Gastrocnemius medialis (tissue), 4 donors: ENCODE results near the gene ALCAM. TPM values are rescaled to one million over a fixed set of nuclear protein-coding genes. Genes with fewer than 3 reads are reported as not detected.

Experiments used
- ATAC-seq, 2 donors: fragments of 150-250 bp; one replicate each; pipeline ENCODE4 v1.9.1; 2016
- DNase-seq, 2 donors: peaks; one replicate each; pipeline ENCODE4 v3.0.0-alpha.2; 2019
- H3K27ac ChIP-seq, 4 donors: fragments of 200-600 bp; sonication (generic); 1 replicate in 1 of 4; 2 replicates in 3 of 4; pipeline ENCODE4 v1.5.1; 2016 to 2018; ENCODE audit warnings: mild to moderate bottlenecking in 2 of 4, moderate library complexity in 1 of 4
- H3K27me3 ChIP-seq, 3 donors: fragments of 200-600 bp; sonication (generic) in 2 of 3; 1 replicate in 1 of 3; 2 replicates in 2 of 3; pipeline versions ENCODE4 v1.5.1 to v1.6.0; 2016 to 2019; ENCODE audit warnings: mild to moderate bottlenecking in 1 of 3, moderate library complexity in 1 of 3
- H3K36me3 ChIP-seq, 2 donors: fragments of 200-600 bp; sonication (generic) in 1 of 2; one replicate each; pipeline ENCODE4 v1.5.1; 2017 to 2018
- H3K4me1 ChIP-seq, 2 donors: fragments of 200-600 bp; sonication (generic) in 1 of 2; one replicate each; pipeline ENCODE4 v1.5.1; 2016 to 2017; ENCODE audit warnings: mild to moderate bottlenecking in 2 of 2
- H3K4me3 ChIP-seq, 4 donors: fragments of 200-600 bp; sonication (generic) in 3 of 4; 1 replicate in 1 of 4; 2 replicates in 3 of 4; pipeline ENCODE4 v1.5.1; 2016 to 2019; ENCODE audit warnings: mild to moderate bottlenecking in 2 of 4
- H3K9me3 ChIP-seq, 3 donors: fragments of 200-600 bp; sonication (generic) in 2 of 3; 1 replicate in 1 of 3; 2 replicates in 2 of 3; pipeline ENCODE4 v1.5.1; 2016 to 2019
- POLR2A ChIP-seq, 2 donors: fragments of 450-650 bp; IDR thresholded peaks; one replicate each; pipeline ENCODE4 v1.6.1; 2017; ENCODE audit warnings: antibody characterized with exemption in 2 of 2, mild to moderate bottlenecking in 2 of 2, moderate library complexity in 2 of 2
- in situ Hi-C, 4 donors: fragments of 200-750 bp; cut with MboI; loops; one replicate each; pipeline versions ENCODE4 v1.15.0 to v1.8.0; 2017; ENCODE audit warnings: low sequenced_read_pairs in 4 of 4
- intact Hi-C: fragments of 100-400 bp; cut with DNase I; formaldehyde crosslinking; loops from one replicate; pipeline ENCODE4 v1.15.1; 2023; ENCODE audit warnings: low total_unique reads
- total RNA-seq, 4 donors: library from RNA; depleted of rRNA; stranded (reverse); fragments of >200 nt; gene quantifications; one replicate each; pipeline versions ENCODE4 v1.1.0 to v1.2.3, GENCODE V29; 2016
- TF ChIP-seq, protein P1 (sequence below), 5 experiments: fragments of 450-650 bp in 3 of 5; fragments of 200-600 bp in 2 of 5; sonication (generic) in 2 of 5; IDR thresholded peaks in 4 of 5; conservative IDR thresholded peaks in 1 of 5; 1 replicate in 4 of 5; 2 replicates in 1 of 5; pipeline ENCODE4 v1.5.1; 2016 to 2019; ENCODE audit warnings: antibody characterized with exemption in 5 of 5, mild to moderate bottlenecking in 3 of 5, moderate library complexity in 3 of 5

Gene ALCAM
- total RNA-seq, 4 donors from 2014 or later, result 0.82 to 3.5 (median 1.6) TPM

DNA sequence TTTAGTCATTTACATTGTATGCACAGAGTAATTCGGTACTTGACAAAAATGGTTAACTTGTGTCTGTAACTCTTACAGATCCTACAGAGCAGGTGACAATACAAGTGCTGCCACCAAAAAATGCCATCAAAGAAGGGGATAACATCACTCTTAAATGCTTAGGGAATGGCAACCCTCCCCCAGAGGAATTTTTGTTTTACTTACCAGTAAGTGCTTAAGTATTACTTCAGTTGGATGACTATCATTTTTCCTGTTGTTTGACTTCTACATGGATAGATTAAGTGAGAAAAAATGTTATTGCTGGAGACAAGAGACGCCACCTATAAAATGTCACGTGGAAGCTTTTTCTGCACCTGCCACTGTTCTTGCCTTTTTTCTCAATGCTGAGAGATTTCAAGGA lies 173.2 kb downstream of the ALCAM start:
- ATAC-seq, result no peak
- no peak overlapping the region for H3K27ac ChIP-seq
- no peaks in the 10 kb centered on the region for H3K27me3 ChIP-seq
- H3K4me1 ChIP-seq, result no peaks in the 10 kb centered on the region
- in situ Hi-C loops (no loop called here), intact Hi-C loops (no loop called here)
- H3K36me3 ChIP-seq, result no peaks in the 10 kb centered on the region
- no peak overlapping the region for H3K4me3 ChIP-seq
- H3K9me3 ChIP-seq, result no peaks in the 10 kb centered on the region
- TF ChIP-seq, protein P1, sequence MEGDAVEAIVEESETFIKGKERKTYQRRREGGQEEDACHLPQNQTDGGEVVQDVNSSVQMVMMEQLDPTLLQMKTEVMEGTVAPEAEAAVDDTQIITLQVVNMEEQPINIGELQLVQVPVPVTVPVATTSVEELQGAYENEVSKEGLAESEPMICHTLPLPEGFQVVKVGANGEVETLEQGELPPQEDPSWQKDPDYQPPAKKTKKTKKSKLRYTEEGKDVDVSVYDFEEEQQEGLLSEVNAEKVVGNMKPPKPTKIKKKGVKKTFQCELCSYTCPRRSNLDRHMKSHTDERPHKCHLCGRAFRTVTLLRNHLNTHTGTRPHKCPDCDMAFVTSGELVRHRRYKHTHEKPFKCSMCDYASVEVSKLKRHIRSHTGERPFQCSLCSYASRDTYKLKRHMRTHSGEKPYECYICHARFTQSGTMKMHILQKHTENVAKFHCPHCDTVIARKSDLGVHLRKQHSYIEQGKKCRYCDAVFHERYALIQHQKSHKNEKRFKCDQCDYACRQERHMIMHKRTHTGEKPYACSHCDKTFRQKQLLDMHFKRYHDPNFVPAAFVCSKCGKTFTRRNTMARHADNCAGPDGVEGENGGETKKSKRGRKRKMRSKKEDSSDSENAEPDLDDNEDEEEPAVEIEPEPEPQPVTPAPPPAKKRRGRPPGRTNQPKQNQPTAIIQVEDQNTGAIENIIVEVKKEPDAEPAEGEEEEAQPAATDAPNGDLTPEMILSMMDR (IDR thresholded peaks at IDR 0.05 in 4 of 5, conservative IDR thresholded peaks at IDR 0.05 in 1 of 5), result no peak
- no peak for TF ChIP-seq POLR2A (IDR thresholded peaks at IDR 0.05)
- DNase-seq, result no peak

DNA sequence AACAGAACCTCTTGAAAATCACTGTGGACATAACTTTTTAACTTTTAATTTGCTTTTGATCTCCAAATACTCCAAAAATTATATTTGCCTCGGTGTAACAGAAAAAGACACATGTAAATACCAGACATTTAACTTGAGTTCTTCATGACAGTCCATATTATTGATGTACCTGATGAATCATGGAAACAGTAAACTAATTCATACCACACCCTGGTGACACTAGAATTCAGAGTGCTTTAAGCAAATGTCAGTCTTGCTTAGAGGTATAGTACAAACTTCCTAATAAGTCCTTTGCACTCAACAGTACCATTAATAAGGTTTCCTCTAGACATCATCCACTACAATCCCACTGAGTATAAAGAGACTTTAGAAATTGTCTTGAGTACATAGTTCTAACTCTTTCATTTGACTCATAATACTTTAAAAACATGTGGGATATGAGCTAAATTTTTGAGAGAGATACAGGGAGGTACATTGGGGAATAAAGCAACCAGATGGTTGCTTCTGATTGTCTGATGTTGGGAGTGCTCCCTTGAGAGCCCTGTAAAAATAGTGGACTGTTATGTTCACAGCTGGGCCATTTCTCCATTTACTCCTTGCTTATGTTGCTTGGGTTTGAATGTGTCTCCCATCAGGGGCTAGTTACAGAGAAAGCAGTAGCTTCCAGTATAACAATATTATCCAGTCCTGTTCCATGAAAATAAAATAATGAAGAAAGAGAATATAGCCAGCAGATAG lies 175.7 kb downstream of the ALCAM start:
- TF ChIP-seq, protein P1 (IDR thresholded peaks at IDR 0.05 in 4 of 5, conservative IDR thresholded peaks at IDR 0.05 in 1 of 5), result no peak
- TF ChIP-seq POLR2A (IDR thresholded peaks at IDR 0.05), result no peak
- H3K36me3 ChIP-seq, result no peaks in the 10 kb centered on the region

DNA sequence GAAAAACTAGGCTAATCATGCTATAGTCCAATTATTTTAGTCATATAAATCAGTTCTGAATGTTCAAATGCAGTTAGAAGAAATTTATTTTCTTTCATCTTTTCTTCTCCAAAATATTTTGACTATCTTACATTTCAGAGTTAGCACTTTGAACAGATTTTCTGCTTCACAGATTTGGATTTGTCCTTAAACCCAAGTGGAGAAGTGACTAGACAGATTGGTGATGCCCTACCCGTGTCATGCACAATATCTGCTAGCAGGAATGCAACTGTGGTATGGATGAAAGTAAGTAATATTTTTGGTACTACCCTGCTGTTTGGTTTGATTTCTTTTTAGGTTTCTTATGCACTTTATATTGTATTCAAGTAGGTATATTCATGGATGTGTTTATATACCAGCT lies 178.3 kb downstream of the ALCAM start:
- Histone ChIP-seq H3K36me3 (no peaks in the 10 kb centered on the region), H3K27me3 (no peaks in the 10 kb centered on the region), H3K4me3 (no peak overlapping the region), H3K27ac (no peak overlapping the region), H3K4me1 (no peaks in the 10 kb centered on the region), H3K9me3 (no peaks in the 10 kb centered on the region)
- intact Hi-C loops, result no loop called here
- in situ Hi-C loops, result no loop called here
- TF ChIP-seq, protein P1 (IDR thresholded peaks at IDR 0.05 in 4 of 5, conservative IDR thresholded peaks at IDR 0.05 in 1 of 5), result no peak
- TF ChIP-seq POLR2A (IDR thresholded peaks at IDR 0.05), result no peak
- ATAC-seq, result no peak
- DNase-seq, result no peak

More for the DNA sequence above, 175.7 kb downstream of the ALCAM start:
- Histone ChIP-seq H3K4me3 (no peak overlapping the region), H3K9me3 (no peaks in the 10 kb centered on the region), H3K4me1 (no peaks in the 10 kb centered on the region), H3K27ac (no peak overlapping the region), H3K27me3 (no peaks in the 10 kb centered on the region)
- intact Hi-C loops (no loop called here), in situ Hi-C loops (no loop called here)
- DNase-seq (no peak), ATAC-seq (no peak)

DNA sequence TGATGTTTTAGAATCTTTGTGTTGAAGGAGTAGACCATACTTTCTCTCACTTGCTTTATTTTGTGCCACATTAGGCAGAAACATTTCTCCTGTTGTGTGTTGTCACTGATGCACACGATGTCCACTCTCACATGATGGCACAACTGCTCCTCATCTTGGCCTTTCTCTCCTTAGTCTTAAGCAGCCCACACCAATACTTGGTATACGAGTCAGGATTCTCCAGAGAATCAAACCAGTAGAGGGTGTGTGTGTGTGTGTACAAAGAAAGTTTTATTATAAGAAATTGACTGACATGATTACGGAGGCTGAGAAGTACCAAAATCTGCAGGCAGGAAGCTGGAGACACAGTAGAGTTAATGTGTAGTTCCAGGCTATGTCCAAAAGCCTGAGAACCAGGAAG lies 187.1 kb downstream of the ALCAM start:
- in situ Hi-C loops, result no loop called here
- no peaks in the 10 kb centered on the region for H3K36me3 ChIP-seq
- ATAC-seq (no peak), DNase-seq (no peak)
- intact Hi-C loops, result no loop called here
- no peak overlapping the region for H3K4me3 ChIP-seq
- H3K27ac ChIP-seq, result no peak overlapping the region
- H3K4me1 ChIP-seq, result no peaks in the 10 kb centered on the region
- no peak for TF ChIP-seq POLR2A (IDR thresholded peaks at IDR 0.05)
- TF ChIP-seq, protein P1 (IDR thresholded peaks at IDR 0.05 in 4 of 5, conservative IDR thresholded peaks at IDR 0.05 in 1 of 5), result no peak
- no peaks in the 10 kb centered on the region for H3K27me3 ChIP-seq
- H3K9me3 ChIP-seq, result no peaks in the 10 kb centered on the region

DNA sequence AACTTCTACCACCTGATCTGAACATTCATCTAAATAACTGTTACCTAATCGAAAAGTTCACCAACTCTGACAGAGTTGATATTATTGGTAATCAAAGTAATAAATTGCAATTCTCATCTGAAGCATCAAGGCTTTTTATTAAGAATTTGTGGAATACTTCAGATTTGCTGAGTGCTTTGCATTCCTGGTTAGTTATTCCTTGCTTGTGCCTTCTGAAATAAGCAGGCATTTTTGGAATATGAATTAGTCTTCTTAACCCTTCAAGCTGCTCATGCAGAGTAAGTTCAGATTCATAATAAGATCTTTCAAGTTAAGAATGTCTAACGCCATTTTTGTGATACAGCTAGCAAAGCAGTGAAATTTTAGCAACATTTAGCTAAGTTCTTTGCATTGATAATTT lies 188.5 kb downstream of the ALCAM start:
- no peaks in the 10 kb centered on the region for H3K9me3 ChIP-seq
- TF ChIP-seq, protein P1 (IDR thresholded peaks at IDR 0.05 in 4 of 5, conservative IDR thresholded peaks at IDR 0.05 in 1 of 5), result no peak
- no peak for TF ChIP-seq POLR2A (IDR thresholded peaks at IDR 0.05)
- H3K4me3 ChIP-seq, result no peak overlapping the region
- ATAC-seq (no peak), DNase-seq (no peak)
- H3K4me1 ChIP-seq, result no peaks in the 10 kb centered on the region
- H3K36me3 ChIP-seq, result no peaks in the 10 kb centered on the region
- no peak overlapping the region for H3K27ac ChIP-seq
- intact Hi-C loops (no loop called here), in situ Hi-C loops (no loop called here)
- no peaks in the 10 kb centered on the region for H3K27me3 ChIP-seq
